Measurements from ENCODE around the gene C2CD2.
"Not testable (repeated sequence)": the region's sequence is repeated elsewhere in the genome, so short reads cannot be mapped to it uniquely, and the experiment has no call there.

The C2CD2 gene

DNA sequence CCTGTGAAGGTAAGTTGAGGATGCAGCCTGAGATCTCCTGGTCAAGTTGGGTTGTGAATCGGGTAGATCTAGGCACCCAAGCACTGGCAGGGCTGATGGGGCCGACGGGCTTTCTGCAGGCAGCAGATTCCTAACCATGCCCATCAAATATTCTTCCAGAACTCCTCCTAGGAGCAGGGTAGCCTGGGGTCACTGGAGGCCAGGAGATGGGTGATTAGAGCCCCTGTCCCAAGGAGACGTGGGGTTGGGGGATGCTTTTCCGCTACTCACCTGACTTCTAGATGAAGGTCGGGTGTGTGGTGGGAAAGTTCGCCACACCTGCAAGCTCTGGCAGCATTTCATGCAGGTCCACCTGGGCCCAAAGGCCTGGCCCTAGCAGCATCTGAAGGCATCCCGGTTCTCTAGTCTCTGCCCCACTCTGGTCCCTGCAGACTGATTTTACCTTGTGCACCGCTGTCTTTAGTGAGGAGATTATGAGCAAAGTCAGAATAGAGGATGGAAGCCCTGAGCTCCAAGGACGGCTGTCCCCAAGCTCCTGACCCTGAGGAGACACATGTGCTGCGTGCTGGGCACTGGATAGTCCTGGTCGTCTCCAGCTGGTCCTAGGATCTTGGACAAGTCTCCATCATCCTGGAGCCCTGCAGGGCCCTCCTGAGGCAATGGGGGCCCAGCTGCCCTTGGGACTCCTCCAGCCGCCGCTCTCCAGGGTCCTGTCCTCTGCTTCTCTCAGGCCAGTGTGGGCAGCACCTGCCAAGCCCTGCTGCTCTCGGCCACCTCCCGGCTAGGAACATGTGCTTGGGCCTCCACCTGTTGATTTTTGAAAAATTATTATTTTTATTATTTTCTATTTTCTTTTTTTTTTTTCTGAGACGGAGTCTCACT lies 21.8 kb upstream of the C2CD2 start:
- no peak for DNase-seq (ENCODE audit: low read depth in 1 of 2, low spot score in 1 of 2)

DNA sequence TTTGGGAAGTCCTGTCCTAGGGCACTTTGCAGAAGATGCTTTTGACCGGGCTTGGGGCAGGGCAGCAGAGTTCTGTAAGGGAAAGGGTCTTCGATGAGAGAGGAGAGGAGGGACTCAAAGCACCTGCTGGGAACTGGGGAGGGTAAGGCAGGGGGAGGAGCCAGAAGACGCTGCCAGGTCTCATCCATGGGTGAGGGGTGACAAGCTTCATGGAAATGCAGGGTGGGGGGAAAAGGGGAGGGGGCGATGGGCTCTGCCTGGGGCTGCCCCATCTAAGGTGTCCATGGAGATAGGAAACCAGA lies 20.9 kb upstream of the C2CD2 start:
- DNase-seq (ENCODE audit: low read depth in 1 of 2, low spot score in 1 of 2), result no peak

DNA sequence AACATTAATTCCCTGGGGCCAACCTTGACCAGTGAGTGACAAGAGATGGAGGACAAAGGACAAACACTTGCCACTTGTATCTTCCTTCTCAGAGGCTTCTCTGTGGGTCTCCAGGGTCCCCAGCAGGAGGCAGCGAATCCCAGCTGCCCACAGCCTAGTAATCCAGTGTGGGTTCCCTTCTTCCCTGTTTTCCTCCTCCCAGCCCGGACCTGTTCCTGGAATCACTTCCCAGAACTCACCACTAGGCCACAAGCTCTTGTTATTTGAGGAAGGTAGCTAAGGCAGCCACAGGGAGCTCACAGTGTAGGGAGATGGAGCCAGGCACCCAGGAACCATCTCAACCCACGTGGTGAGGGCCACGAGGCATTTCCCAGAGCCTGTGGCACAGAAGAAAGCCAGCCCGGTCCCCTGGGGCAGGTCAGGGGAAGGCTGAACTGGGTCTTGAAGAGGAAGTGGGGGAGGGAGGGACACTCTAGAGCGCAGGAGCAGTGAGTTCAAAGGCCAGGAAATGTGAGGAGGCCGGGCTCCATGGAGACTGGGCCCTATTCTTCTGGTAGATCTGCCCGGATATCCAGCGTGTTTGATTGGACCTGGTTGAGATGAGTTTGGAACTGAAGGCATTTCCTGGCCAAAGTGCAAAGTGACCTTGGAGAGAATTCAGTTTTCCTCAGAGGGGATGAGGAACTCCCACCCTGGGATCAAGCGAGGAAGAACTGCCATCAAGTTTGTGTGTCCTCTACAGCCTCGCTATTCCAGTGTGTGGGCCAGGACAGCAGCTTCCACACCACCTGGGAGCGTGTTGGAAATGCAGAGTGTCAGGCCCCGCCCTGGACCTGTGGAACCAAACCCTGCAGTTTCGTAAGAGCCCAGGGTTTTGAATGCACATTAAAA lies 20.3 kb upstream of the C2CD2 start:
- no peak for DNase-seq (ENCODE audit: low read depth in 1 of 2, low spot score in 1 of 2)

DNA sequence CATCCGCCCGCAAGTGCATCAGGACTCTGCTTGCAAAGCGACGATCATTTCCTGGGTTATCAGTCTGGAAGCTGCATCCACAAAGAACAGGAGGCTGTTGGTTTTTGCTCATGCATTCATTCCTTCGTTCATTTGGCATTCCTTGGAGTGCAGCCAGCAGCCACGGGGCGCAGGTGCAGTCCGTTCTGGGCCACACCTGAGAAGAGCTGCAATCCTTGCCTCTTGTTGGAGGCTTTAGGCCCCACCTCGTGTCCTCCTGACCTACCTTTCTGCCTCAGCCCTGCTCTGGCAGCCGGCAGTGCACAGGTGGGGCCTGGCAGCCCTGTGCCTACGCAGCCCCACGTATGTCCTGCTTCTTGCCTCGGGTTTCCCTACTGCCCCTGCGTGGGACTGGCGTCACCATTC lies 19.6 kb upstream of the C2CD2 start:
- DNase-seq (ENCODE audit: low read depth in 1 of 2, low spot score in 1 of 2), result no peak

DNA sequence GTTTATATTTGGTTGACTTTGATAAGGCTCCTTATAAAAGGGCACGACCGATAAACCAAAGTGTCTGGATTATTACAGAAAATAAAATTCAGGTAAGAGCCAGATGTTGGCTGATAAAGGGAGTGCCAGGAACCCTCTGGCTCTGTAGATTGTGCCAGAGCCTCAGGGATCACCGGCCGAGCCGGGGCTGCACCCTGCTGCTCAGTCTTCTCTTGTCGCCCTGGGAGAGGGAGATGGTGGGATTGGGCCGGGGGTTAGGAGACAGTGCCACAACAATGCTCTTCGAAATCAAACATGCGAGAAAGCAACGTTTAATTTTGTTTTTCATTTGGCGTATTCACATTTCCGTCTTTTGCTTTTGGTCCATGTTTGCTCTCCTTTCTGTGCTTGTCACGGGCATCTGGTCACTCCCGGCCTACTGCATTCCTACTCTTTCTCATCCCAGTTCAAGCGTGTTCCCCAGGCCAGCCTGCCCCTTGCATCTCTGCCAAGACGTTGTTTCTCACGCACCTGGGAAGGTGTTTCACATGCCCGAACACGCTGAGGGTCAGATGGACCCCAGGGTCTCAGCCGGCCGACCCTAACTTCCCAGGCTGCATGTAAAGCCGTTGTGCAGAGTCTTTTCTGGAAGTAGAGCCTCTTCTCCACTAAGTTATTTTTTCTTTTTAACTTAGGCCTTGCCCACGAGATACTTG lies 18.8 kb upstream of the C2CD2 start:
- no peak for DNase-seq (ENCODE audit: low read depth in 1 of 2, low spot score in 1 of 2)

DNA sequence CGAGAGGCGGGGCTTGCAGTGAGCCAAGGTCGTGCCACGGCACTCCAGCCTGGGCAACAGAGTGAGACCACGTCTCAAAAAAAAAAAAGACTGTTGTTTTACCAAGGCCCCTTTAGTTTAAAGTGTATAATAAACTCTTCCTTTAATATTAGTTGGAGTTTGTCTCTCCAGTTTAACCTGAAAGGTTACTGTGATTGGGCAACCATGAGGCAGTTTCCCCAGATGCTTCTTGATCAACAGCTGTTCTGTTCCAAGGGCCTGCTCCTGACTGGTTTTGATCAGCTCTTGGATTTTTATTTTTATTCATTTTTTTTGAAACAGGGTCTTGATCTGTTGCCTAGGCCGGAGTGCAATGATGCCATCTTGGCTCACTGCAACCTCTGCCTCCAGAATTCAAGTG lies 18.1 kb upstream of the C2CD2 start:
- no peak for DNase-seq (ENCODE audit: low read depth in 1 of 2, low spot score in 1 of 2)

DNA sequence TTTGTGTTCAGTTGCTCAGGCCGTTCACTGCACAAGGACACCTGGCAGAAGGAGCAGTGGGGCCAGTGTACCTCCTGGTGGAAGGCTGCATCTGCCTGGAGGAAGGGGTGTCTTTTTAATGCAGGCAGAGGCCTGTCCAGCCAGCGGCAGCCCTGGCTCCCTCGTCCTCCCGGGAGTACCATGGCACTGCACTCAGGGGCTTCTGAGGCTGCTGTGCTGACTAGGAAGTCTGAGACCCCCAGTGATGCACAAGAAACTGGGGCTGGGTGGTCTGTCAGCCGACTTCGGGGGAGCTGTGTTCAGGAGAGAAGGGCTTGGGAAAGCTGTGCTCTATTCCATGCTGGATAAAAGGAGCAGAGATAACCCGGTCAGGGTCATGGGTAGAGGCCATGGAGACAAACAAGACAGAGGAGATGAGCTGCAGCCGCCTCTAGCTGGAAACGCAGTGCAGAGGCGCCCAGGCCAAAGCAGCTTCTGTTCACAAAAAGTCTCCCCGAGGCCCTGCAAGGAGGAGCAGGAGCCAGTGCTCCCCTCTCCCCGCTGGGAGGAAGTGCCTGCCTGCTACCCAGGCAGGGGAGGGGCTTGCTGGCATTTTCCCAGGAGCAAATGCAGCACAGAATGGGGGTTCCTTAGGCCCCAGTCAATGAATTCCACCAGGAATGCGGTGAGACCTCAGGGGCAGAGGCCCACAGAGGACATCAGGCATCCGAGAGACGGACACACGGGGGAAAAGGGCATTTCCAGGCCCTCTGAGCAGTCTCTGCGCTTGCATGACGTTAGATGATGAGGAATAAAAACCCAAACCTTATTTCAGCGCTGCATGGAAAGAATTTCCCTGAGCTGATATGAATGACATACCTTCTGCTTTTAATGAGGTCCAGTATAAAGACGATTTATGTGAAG lies 17.2 kb upstream of the C2CD2 start:
- DNase-seq (ENCODE audit: low read depth in 1 of 2, low spot score in 1 of 2), result no peak

DNA sequence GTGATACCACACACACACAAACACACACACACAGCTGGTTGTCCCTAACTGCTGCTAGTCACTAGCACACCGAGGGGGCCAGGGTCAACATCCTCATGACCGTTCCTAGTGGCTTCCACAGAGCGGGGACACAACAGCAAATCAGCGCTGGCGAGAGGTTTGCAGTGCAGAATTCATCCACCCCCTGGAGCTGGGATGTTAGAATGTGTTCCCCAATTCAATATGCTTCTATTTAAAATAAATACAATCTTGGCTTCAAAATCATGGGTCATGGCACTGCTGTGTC lies 16.2 kb upstream of the C2CD2 start:
- no peak for DNase-seq (ENCODE audit: low read depth in 1 of 2, low spot score in 1 of 2)

DNA sequence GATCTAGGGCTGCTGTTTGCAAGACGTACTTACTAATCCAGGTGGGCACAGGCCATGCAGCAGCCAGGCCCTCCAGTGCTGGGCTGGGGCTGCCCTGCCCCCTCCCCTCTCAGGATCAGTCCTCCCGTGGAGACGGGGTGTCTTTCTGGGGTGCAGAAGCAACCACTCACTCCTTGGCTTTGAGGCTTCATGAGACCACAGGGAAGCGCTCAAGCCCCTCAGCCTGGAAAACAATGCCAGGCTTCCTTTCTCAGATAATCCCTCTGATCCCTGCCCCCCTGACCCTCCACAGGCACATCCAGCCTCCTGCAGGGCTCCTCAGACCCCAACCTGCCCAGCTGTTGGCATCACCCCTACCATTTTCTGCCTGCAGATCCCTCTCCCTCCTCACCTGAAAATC lies 13.9 kb upstream of the C2CD2 start:
- DNase-seq (ENCODE audit: low read depth in 1 of 2, low spot score in 1 of 2), result no peak

DNA sequence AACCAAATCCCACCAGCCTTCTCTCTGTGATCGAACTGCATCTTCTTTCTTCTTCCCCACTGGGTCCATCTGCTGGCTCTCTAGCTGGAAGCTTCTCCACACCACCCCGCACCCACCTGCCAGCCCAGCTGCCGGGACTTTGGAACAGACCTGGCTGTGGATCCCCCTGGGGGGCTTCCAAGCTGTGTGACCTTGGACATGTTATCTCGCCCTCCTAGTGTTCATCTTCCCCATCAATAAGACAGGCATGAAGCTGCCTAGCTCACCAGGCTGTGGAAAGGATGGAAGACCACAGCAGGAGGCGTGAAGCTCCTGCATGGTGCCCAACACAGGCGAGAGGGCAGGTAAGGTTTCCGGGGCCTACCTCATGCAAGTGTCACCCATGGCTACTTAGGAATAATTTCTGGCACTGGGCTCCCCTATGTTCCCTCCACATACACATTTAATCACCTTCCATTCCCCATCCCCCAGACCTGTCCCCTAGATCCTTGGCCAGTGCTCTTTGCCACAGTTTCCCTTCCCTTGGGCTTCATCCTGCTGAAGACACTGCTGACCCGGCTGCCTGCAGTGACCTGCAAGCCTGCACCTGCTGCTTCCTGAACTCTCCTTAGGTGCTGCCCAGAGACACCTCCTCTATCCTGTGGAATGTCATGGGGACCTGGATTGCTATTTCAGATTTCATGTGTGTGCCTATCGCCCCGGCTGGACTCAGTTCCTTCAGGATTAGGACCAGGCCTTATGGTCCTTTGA lies 13.2 kb upstream of the C2CD2 start:
- DNase-seq (ENCODE audit: low read depth in 1 of 2, low spot score in 1 of 2), result no peak

DNA sequence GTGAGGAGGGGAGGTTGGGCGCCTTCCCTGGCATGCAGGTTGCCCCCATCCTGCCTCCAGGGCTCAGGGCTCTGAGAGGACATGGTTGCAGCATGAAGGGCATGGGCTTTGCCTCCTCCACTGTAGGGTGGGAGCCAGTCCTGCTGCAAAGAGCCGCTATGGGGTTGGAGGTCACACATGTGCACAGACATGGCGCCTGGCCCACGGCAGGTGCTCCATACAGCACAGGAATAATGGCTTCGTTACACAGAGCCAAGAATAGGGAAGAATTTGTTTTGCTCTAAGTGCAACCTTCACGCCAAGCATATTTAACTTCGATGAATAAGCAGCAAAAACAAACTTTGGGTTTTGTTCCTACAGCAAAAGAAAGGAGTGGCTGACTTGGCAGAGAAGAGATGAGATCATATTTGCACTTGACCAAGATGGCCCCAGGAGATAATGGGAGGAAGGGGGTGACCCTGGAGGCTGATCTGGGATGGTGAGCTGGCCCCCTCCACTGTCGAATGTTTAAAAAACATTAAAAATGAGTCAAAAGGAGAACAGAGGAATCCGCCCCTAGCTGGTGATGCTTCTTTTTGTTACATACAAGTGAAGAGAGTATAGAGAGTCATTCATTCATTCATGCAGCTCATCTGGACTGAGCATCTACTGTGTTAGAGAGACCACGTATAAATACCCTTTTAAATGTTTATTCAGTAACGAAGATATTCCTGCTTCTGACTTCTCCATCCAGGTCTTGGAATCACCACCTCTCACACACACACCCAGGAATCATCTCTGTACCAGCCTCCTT lies 12.4 kb upstream of the C2CD2 start:
- no peak for DNase-seq (ENCODE audit: low read depth in 1 of 2, low spot score in 1 of 2)

DNA sequence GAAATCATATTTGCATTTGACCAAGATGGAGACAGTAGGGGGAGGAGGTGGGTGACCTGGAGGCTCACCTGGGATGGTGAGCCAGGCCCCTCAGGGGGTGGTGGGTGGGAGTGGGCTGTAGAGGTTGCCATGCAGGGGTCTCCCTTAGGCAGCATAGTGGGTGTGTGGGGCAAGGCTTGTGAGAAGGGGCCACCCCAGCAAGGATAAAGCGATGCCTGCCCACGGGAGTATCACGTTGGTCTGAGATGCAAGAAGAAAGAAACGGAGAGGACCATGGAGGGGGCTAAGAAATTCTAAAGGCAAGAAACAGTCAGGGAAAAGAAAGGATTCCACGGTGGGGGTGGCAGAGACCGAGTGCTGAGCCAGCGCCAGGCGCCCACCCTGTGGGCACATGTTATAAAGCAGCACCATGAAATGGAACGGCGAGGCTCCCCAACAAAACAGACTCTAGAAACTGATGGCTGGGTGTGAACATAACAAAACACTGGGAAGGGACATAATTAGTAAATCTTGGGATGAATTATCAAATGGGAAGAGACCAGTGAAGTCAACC lies 11.7 kb upstream of the C2CD2 start:
- DNase-seq (ENCODE audit: low read depth in 1 of 2, low spot score in 1 of 2), result no peak

DNA sequence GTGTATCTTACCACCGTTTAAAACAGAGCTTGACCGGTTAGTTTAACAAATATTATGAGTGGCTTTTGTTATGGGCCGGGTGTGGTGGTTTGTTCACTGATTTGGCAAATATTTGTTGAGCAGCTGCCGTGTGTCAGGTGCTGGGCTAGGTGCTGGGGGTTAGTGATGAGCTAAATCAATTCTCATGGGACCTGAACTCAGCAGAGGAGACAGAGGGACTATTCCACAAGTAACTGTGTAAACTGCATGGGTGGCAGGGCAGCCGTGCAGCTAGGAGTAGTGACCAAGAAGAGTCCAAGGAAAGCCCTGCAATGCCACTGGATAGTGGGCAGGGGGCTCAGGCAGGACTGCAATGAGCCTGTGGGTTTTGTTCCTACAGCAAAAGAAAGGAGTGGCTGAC lies 11.2 kb upstream of the C2CD2 start:
- DNase-seq (ENCODE audit: low read depth in 1 of 2, low spot score in 1 of 2), result no peak

DNA sequence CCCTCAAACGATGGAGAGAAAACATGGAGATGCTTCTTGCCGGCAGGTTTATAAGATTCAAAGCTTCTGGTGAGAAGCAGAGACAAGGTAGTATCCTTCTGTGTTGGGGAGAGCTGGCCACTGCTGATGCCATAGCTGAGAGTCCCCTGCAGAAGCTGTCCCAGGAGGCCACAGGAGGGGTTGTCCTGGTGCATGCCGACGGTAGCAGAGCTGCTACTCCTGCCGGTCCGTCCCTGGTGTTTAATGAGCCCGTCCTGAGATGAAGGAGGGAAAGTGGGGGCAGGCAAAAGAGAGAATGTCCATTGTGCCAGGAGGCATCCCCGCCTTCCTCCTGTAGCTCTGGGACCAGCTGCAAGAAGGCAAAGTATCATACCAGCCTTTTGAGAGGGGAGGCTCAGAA lies 10.4 kb upstream of the C2CD2 start:
- no peak for DNase-seq (ENCODE audit: low read depth in 1 of 2, low spot score in 1 of 2)

DNA sequence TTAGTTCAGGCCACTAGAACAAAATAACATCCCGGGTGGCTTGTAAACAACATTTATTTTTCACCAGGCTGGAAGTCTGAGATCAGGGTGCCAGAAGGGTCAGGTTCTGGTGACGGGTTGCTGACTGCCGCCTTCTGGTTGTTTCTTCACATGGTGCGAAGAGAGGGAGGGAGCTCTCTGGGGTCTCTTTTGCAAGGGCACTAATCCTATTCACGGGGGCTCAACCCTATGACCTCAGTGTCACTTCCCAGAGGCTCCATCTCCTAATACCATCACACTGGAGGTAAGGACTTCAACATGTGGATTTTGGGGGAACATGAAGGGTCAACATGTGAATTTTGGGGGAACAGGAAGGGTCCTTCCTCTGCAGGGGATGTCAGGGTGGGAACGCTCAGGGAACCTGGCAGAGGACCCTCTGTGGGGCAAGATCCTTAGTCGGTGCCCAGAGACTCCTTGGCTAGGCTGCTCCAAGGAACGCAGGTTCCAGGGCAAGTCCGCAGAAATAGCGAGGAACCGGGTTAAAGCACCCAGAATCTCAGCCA lies 8.7 kb upstream of the C2CD2 start:
- DNase-seq (ENCODE audit: low read depth in 1 of 2, low spot score in 1 of 2), result no peak

DNA sequence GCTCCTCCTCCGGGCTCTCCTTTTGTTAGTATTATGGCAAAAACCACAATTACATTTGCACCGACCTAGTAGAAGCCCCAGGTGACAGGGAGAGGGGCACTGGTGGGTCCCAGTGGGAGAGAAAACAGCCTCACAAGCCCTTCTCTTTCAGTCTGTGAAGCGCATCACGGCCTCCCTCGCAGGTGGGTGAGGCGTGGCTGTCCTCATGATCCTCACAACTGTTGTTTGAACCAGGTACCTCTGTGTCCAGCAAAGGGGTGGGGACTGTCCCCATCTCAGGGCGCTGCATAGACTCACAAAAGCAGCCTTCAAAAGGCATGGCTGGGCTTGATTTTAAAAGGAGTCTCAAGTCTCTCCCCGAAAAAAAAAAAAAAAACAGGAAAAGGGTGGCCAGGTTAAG lies 7.9 kb upstream of the C2CD2 start:
- DNase-seq (ENCODE audit: low read depth in 1 of 2, low spot score in 1 of 2), result no peak

DNA sequence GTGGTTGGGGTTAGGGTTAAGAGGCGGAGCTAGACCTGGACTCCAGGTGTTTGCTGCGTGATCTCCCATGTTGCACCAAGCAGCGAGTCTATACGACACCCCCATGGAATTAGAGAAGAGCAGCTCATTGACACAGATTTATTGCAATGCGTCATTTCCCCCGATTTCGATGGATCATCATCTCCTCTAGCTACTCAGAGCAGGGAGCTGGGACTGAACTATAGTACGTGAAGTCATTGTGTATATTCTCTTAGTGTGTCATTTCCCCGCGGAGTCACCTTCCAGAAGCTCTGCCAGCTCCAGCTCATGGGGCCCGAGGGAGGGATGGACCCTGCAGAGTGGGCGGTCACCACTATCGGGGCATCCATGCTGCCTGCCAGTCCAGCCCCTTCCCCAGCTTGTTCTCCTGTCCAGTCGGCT lies 7.5 kb upstream of the C2CD2 start:
- no peak for DNase-seq (ENCODE audit: low read depth in 1 of 2, low spot score in 1 of 2)

DNA sequence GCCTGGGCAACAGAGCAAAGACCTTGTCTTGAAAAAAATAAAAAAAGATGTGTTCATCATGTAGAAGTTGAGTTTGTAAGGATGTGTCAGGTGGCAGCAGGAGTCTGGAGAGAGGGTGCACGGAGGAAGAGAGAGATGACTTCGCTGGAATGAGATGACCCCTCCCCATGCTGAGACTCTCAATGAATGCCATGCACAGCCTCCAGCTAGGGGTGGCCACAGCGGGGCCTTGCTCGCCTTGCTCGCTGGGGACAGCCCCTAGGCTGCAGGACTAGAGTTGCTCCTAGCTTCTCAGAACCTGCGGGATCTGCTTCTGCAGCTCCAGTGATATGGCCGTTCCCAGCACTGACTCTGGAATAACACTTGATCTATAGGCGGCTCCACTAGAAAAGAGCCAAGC lies 6.6 kb upstream of the C2CD2 start:
- DNase-seq (ENCODE audit: low read depth in 1 of 2, low spot score in 1 of 2), result no peak

DNA sequence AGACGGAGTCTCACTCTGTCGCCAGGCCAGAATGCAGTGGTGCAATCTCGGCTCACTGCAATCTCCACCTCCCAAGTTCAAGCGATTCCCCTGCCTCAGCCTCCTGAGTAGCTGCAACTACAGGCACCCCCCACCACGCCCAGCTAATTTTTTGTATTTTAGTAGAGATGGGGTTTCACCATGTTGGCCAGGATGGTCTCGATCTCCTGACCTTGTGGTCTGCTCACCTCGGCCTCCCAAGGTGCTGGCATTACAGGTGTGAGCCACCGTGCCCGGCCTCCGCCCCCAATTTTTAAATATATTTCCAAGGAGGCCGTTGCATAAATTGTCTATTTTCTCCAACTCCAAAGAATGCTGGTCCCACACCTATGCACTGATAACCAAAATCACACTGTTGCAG lies 5.9 kb upstream of the C2CD2 start:
- DNase-seq (ENCODE audit: low read depth in 1 of 2, low spot score in 1 of 2), result not testable (repeated sequence)

Measured in activated T-helper 1 cell treated with anti-CD3 and anti-CD28 coated beads, Interleukin-2, amount 50 U/mL, for 16 hours (primary cell).